ENCODE data around the gene KLF13.
A peak's percentile ranks its signal among the peaks of the same experiment; 100 is the strongest.
"Not testable (repeated sequence)": the region's sequence is repeated elsewhere in the genome, so short reads cannot be mapped to it uniquely, and the experiment has no call there.

The KLF13 gene

GRCh38 chr15:31345606-31346366 is 19.2 kb downstream of the KLF13 start:
- no peak for DNase-seq (ENCODE audit: low read depth in 2 of 2)

GRCh38 chr15:31346367-31347066 is 19.9 kb downstream of the KLF13 start:
- DNase-seq (ENCODE audit: low read depth in 2 of 2), result no peak

GRCh38 chr15:31347067-31347975 is 20.7 kb downstream of the KLF13 start:
- DNase-seq (ENCODE audit: low read depth in 2 of 2), result peak in 1 of 2 donors; percentile 85

- no peak for DNase-seq (ENCODE audit: low read depth in 2 of 2)
Observed at GRCh38 chr15:31347981-31348803, 21.6 kb downstream of the KLF13 start.

- no peak for DNase-seq (ENCODE audit: low read depth in 2 of 2)
Observed at GRCh38 chr15:31349233-31350141, 22.9 kb downstream of the KLF13 start.

- DNase-seq (ENCODE audit: low read depth in 2 of 2), result no peak
Observed at GRCh38 chr15:31350771-31351170, 24.1 kb downstream of the KLF13 start.

GRCh38 chr15:31352339-31352751 is 25.7 kb downstream of the KLF13 start:
- no peak for DNase-seq (ENCODE audit: low read depth in 2 of 2)

- no peak for DNase-seq (ENCODE audit: low read depth in 2 of 2)
Observed at GRCh38 chr15:31352911-31353811, 26.5 kb downstream of the KLF13 start.

GRCh38 chr15:31353931-31354330 is 27.3 kb downstream of the KLF13 start:
- no peak for DNase-seq (ENCODE audit: low read depth in 2 of 2)

GRCh38 chr15:31356097-31356496 is 29.5 kb downstream of the KLF13 start:
- not testable (repeated sequence) for DNase-seq (ENCODE audit: low read depth in 2 of 2)

- DNase-seq (ENCODE audit: low read depth in 2 of 2), result no peak
Observed at GRCh38 chr15:31357148-31357547, 30.5 kb downstream of the KLF13 start.

- DNase-seq (ENCODE audit: low read depth in 2 of 2), result no peak
Observed at GRCh38 chr15:31358163-31358562, 31.5 kb downstream of the KLF13 start.

- no peak for DNase-seq (ENCODE audit: low read depth in 2 of 2)
Observed at GRCh38 chr15:31358957-31359701, 32.5 kb downstream of the KLF13 start.

- DNase-seq (ENCODE audit: low read depth in 2 of 2), result no peak
Observed at GRCh38 chr15:31359702-31360111, 33.1 kb downstream of the KLF13 start.

GRCh38 chr15:31360158-31360561 is 33.5 kb downstream of the KLF13 start:
- DNase-seq (ENCODE audit: low read depth in 2 of 2), result no peak

- no peak for DNase-seq (ENCODE audit: low read depth in 2 of 2)
Observed at GRCh38 chr15:31360843-31361763, 34.5 kb downstream of the KLF13 start.

- no peak for DNase-seq (ENCODE audit: low read depth in 2 of 2)
Observed at GRCh38 chr15:31361764-31362515, 35.3 kb downstream of the KLF13 start.
